ENCODE measurements around the gene CDH23.
"Not testable (repeated sequence)": the region's sequence is repeated elsewhere in the genome, so short reads cannot be mapped to it uniquely, and the experiment has no call there.

The CDH23 gene

DNA sequence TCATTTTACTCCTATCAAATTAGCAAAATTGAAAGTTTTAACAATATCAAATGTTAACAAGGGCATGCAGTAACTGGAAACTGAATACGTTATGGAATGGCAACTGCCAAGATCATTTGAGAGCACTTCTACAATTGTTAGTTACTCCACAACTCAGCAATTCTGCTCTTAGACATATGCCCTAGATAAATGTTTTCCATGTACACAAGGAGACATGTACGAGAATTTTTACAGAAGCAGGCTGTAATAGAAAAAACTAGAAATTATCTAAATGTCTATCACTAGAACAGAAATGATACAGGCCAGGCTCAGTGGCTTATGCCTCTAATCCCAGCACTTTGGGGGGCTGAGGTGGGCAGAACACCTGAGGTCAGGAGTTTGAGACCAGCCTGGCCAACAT, 447.4 kb downstream of the CDH23 start:
- intact Hi-C loops (cut with DNase I), result no loop called here
- no peak for DNase-seq

GRCh38 chr10:71844695-71845094, 448.0 kb downstream of the CDH23 start:
- intact Hi-C loops (cut with DNase I), result no loop called here
- DNase-seq, result no peak

- intact Hi-C loops (cut with DNase I), result no loop called here
Observed at GRCh38 chr10:71845410-71846405, 449.0 kb downstream of the CDH23 start.

GRCh38 chr10:71846816-71847215, 450.1 kb downstream of the CDH23 start:
- intact Hi-C loops (cut with DNase I), result no loop called here
- DNase-seq, result no peak

More at GRCh38 chr10:71845410-71846405, 449.0 kb downstream of the CDH23 start:
- DNase-seq, result peak in 1 of 42 donors; percentile 1

DNA sequence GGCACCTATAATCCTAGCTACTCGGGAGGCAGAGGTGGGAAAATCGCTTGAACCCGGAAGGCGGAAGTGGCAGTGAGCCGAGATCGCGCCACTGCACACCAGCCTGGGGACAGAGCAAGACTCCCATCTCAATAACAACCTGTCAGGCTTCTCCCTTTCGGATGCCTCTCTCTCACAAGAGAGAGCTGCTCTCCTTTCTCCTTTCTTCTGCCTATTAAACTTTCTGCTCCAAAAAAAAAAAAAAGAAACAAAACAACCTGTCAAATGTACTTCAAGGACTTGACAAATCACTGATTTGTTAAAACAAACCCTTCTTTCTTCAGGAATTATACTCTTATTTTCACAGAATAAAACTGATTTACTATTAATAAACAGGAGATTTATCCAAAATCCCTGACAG, 450.7 kb downstream of the CDH23 start:
- intact Hi-C loops (cut with DNase I), result no loop called here
- peak in 1 of 42 donors; percentile 22 for DNase-seq

- intact Hi-C loops (cut with DNase I), result no loop called here
- DNase-seq, result peak in 1 of 42 donors; percentile 5
Observed at GRCh38 chr10:71848325-71849275, 451.9 kb downstream of the CDH23 start.

DNA sequence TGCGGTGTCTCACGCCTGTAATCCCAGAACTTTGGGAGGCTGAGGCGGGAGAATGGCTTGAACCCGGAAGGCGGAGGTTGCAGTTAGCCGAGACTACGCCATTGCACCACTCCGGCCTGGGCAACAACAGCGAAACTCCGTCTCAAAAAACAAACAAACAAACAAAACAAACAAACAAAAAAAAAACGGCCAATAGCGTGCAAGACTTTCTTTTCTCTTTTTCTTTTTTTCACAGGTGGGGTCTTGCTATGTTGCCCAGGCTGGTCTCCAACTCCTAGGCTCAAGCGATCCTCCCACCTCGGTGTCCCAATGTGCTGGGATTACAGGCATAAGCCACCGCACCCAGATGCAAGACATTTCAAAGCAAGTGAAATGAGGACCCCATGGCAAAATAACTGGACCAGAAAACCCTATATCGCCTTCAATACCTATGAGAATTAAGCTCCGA, 452.8 kb downstream of the CDH23 start:
- intact Hi-C loops (cut with DNase I), result no loop called here
- peak in 2 of 42 donors; percentile 30 to 31 for DNase-seq

DNA sequence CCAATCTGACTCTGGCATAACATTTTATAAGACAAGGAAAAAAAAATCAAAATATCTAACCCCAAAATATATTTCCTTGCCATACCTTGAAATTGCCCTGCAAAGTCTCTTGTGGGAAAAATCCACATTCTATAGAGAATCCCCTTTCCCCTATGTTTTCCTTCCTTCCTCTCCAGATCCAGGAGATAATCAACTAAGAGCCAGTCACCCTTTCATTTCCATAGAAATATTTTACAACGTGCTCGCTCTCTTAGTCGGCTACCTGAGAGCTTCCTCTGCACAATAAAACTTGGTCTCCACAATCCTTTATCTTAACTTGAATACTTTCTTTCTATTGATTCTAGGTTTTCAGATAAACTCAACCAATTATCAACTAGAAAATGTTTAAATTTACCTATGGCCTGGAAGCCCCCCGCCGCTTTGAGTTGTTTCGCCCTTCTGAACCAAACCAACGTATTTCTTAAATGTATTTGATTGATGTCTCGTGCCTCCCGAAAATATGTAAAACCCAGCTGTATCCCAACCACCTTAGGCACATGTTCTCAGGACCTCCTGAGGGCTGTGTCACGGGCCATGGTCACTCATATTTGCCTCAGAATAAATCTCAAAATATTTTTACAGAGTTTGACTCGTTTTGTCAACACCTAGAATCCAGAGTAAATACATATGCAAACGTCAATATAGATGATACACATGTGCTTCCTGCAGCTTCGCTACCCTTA, 453.5 kb downstream of the CDH23 start:
- intact Hi-C loops (cut with DNase I), result no loop called here
- DNase-seq, result peak in 1 of 42 donors; percentile 19

DNA sequence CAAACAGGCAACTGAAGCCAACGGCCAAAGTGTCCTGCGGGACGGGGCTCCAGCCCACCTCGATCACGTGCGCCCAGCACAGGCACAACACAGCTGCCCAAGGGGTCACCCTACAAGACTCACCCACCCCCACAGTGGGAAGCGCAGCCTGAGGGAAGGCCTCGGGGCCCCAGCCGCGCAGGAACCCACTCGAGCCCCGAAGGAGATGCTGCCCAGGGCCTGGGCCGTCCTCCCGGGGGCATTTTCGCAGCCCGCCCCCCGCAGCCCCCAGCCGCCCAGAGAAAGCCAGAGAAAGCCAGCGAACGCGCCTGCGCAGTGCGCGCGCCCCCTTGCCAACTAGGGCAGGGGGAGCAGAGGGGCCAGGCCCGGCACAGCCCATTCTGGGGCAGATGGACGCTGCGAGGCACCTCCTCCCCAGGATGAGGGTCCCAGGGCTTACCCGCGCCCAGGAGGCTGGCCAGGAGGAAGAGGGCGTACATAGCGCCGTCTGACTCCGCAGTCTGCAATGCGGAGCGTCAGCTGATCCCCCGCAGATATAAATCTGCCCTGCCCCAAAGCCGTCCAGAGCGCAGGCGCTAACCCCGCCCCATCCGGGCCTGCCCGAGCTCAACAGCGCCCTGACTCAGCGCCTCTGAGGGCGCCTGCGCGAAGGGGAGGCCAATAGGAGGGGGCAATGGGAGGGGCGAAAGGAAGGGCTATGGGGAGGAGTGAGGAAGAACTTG, 454.2 kb downstream of the CDH23 start, which contains the start of gene PSAP:
Gene PSAP (minus strand): TSS at position 509 of the 722 bp plus-strand sequence. CDS start 30 bp downstream, at position 479.
- intact Hi-C loops (cut with DNase I), result no loop called here

GRCh38 chr10:71851465-71852095, 454.9 kb downstream of the CDH23 start:
- DNase-seq, result peak in 4 of 42 donors; percentile 22 to 62 (median 38)
- intact Hi-C loops (cut with DNase I), result not testable (repeated sequence)

More for the DNA sequence above, 454.2 kb downstream of the CDH23 start, which contains the start of gene PSAP:
- DNase-seq, result peak; percentile 93 to 100 (median 98)

DNA sequence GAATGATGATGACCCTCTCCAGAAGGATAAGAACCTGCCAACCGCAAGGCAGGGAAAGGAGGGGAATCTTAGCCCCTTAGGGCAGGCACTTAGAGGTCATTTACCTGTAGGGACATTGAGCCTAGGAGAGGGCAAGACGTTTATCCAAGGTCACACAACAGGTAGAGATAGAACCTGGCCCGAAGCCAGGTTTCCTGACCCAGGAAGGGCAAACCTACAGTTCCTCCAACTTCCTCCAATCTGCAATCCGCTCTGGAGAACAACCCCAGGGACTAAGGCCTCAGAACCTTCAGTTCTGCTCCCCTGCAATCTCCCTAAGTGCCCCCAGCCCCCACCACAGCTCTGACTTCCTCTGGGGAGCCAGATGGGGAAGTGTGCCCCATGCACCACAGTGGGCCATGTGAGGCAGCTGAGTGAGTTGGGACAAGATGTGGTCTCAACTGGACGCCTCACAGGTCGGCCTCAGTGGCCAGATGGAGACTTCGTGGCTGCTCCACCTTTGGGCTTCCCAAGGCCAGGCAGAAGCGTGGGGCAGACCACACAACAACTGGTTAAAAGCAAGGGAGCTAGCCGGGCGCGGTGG, 455.7 kb downstream of the CDH23 start:
- intact Hi-C loops (cut with DNase I), result no loop called here
- DNase-seq, result peak in 25 of 42 donors; percentile 12 to 72 (median 57)

DNA sequence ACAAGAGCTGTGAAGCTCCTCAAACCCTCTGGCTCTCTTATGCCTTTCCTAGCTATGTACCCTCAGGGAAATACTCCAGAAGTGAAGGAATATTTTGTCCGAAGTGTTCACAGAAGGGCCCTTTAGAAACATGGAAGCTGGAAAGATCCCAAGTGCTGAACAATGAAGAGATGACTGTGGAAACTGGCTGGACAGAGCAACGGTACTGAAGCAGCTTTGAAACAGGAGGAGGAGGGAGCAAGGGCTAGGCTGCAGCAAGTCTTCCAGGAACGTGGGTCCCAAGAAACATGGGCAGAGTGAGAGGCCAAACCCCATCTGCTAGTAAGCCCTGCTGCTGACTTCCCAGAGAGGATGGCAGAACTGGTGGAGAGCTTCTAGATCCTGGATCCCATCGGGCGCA, 457.3 kb downstream of the CDH23 start:
- intact Hi-C loops (cut with DNase I), result no loop called here
- DNase-seq, result peak in 16 of 42 donors; percentile 14 to 78 (median 52)

GRCh38 chr10:71856619-71857018, 459.9 kb downstream of the CDH23 start:
- intact Hi-C loops (cut with DNase I), result no loop called here
- DNase-seq, result no peak

GRCh38 chr10:71857934-71858890, 461.5 kb downstream of the CDH23 start:
- peak in 2 of 42 donors; percentile 29 to 35 for DNase-seq
- intact Hi-C loops (cut with DNase I), result no loop called here

- intact Hi-C loops (cut with DNase I), result no loop called here
- peak; percentile 84 to 98 (median 93) for DNase-seq
Observed at GRCh38 chr10:71860243-71861029, 463.7 kb downstream of the CDH23 start.
